Stimulated activated CD8-positive, alpha-beta memory T cell treated with anti-CD3 and anti-CD28 coated beads, Interleukin-12 subunit alpha, Interleukin-12 subunit beta, amount 100 ng/mL, for 24 hours (primary cell): Measurements from ENCODE around the gene OSBPL5.

ENCODE experiments used
- DNase-seq: peaks from one replicate; pipeline ENCODE4 v3.0.0-alpha.2; 2020; ENCODE audit errors: extremely low read depth

OSBPL5 gene

DNA sequence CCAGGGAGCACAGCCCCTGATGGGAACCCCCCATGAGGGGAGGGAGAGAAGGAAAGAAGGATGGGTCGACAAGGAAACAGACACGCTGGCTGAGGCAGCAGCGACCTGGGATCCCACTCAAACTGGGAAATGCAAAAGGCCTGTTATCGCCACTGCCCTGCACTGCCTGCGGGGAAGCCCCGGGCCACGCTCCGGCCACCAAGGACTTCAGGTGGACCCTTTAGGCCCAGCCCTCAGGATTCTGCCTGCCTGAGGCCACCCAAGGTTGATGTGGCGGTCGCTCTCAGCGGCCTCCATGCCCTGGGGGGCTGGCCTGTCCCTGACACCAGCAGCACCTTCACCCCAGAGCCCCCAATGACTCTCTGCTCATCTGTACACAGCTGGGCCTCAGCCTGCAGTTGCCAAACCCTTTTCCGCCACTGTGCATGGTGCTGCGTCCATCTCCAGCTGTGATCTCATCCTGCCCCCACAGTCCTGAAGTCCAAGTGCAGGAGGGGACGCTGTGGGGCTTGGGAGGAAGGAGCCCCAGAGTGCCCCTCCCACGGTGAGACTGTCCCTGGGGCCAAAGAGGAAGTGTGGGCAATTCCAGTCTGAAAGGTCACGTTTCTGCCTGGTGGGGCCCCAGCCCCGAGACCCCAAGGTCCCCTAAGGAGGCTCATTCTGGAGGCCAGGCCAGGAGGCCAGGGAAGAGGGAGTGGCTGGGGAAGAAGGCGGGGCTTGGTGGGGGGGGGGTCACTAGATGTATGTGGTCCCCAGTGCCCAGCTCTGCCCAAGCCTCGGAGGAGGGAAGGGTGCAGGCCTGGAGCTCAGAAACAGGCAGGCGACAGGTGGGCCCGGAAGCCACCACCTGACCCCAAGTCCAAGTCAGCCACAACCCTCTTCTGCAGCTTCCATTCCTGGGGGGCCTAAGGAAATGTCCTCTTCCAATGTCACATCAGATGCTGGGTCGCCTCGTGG lies 31.6 kb downstream of the OSBPL5 start:
- no peak for DNase-seq

DNA sequence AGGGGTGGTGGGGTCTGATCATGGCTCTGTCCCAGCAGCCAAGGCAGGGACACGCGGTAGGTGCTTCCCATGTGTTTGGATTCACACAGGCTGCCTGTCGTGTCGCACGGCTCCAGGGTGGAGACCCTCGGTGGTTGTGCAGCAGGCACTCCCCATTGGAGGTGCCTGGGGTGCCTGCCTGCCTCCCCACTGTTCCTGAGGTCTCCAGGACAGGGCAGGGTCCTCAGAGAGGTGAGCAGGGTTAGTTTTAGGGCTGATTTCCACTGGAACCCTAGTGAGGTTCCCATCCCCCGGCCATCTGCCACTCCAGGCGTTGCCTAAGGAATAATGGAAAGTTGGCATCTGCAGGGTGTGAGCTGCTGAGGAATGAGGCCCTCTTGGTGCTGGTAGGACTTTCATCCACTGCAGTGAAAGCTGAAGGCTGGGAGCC lies 32.3 kb downstream of the OSBPL5 start:
- no peak for DNase-seq

DNA sequence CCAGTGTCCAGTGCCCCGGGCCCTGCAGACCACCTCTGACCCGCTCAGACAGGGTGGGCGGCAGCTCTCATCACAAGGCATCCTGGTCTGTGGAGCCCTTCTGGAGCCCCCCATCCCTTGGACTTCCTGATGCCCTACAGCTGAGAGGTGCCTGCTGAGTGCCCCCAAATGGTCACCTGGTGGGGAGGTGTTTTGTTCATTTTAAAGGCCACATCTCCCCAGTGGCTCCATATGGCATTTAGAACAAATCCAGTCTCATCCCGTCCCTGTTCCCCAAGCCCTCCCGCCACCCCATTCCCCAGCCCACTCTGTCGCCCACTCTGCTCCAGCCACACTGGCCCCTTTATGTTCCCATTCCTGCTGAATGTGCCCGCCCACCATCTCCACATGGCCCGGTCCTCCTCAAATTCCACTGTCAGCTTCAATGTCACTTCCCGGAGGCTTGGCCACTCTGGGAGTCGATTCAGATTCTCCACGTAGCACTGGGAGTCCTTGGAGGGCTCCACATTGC lies 32.8 kb downstream of the OSBPL5 start:
- no peak for DNase-seq

DNA sequence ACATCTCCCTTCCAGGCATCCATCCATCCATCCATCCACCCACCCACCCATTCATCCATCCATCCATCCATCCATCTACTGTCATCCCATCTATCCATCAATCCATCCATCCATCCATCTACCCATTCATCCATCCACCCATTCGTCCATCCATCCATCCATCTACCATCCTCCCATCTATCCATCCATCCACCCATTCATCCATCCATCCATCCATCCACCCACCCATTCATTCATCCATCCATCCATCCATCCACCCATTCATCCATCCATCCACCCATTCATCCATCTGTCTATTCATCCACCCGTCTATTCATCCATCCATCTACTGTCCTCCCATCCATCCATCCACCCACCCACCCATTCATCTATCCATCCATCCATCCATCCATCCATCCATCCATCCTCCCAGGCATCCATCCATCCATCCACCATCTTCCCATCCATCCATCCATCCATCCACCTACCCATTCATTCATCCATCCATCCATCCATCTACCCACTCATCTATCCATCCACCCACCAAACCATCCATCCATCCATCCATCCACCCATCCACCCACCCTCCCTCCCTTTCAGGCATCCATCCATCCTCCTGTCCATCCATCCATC lies 33.7 kb downstream of the OSBPL5 start:
- no peak for DNase-seq

DNA sequence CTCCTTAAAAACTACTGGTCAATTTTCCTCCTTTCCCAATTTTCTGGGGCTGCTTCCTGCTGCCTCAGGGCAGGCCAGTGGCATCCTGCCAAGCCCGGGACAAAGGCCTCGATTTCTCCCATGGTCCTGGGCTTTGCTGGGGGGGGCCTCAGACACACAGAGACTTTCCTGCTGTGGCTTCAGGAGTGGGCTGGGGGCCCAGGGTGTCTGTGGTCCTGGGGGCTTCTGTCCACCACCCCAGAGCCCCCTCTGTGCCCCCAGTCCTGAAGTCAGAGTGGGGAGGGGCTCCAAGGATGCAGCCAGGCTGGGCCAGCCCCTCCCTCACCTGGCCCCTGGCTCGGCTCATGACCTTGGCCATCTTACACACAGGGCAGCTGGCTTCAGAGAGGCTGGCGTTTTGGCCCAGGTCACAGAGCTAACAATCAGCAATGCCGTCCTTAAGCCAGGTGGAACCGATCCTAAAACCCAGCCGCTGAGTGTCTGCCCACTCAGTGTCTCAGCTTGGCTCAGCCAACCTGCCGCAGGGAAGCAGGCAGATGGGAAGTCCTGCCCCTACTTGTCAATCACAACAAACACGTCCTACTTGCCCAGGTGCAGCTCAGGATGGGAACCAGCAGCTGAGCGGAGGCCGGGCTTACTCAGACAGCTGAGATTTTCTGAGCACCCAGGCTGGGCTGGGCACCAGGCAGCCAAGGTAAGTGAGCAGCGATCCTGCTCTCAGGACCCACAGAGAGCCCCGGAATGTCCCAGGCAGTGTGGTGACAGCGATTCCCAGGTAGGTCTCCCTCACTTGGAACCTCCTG lies 34.6 kb downstream of the OSBPL5 start:
- DNase-seq: no peak

DNA sequence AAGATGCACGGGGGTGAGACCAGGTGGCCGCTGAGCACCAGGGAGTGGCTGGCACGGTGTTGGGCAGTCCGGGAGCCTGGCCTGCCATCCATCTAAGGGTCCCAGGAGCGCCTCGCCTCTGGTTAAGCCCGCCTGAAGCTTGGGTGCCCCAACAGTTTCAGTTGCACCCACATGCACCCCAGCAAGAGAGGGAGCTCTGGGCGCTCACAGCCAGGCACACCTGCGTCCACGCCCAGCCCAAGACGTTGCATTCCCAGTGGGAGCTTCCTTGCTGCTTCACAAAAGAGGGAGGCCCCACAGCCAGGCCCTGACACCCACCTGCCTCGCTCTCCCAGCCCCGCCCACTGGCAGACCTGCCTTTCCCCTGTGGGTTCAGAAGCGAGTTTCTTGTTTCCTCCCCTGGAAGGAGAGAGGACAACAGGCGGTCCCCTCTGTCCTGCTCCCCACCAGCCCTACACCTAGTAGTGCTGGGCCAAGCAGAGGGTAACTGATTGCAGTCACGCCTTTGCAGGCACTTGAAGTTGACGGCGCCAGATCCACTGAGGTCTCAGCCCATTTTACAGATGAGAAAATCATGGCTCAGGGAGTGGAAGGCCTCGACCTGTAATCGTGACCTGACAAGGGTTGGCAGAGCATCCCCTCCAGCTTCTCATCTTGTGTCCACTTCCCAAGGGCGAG lies 35.4 kb downstream of the OSBPL5 start:
- no peak for DNase-seq

DNA sequence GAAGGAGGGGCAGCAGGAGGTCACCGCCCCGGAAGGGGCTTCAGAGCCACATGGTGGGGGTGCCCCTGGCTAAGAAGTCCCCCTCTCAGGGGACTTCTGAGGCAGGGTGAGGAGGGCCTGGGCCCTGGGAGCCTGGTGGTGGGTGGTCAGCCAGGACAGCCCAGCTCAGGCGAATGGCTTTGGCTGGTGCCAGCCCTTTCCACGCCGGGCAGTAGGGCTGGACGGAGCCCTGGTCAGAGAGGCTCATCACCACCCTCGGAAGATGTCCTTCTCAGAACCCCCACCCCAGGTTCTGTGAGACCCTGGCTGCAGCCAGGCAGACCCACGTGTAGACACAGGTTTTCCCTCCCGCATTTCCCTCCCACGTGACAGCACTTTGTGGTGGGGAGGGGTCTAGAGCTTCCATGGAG lies 35.9 kb downstream of the OSBPL5 start:
- no peak for DNase-seq

DNA sequence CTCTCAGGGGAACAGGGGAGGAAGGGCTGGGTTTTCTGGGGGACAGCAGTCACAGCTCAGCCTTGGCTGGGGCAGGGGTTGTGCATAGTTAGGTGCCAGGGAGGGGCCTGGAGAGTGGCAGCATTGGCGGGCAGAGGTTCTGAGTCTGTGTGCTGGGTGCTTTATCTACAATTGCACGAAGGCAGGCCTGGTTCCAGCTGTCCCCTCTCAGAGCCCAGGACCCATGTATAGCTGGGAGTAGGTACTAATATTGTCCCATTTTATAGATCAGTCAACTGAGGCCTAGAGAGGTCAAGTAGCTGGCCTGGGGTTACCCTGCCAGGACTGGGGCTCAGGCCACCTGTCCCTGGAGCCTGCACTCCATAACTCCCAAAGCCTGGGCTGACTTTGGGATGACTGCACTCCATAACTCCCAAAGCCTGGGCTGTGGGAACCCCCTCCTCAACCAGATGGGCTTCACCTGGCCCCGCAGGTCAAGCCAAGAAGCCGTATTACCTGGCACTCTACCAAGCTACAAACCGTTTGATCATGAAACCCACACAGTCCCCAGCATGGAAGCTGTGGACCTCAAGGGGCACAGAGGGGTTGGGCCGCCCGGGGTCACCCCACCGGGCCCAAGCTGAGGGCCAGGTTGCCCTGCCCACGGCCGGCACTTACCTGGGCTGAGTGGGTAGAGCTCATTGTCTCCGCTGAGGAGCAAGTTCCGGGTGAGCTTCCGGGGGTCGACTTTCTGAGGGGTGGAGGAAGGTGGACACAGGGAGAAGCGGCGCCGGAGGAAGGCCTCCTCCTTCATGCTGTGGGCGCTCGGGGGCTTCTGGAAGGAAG lies 36.5 kb downstream of the OSBPL5 start:
- DNase-seq: no peak

DNA sequence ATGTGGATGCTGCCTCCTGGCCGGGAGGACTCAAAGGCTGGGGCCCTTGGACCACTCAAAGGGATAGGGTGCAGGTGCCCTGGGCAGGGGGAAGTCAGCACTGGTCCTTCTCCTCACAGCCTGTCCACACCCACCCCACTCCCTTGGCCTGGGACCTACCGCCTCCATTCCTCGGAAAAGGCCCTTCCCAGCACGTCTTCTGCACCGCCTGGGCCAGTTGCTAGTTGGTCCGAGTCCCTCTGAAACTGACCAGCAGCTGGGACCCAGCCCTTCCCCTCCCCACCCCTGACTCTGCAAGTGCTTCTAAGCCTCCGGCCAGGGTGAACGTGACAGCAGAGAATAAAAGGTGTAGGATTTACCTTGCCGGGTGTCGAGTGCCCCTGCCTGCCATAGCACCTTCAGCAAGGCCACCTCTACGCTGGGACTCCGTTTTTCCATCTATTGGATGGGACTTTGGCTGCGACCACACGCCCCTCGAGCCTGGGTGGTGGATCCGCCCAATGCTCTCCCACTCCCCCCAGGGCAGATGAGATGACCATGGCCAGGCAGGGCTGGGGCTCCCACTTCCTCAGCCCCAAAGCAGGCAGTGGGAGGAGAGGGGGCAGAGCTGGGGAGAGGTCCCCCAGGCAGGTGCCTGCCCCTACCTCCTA lies 37.3 kb downstream of the OSBPL5 start:
- DNase-seq: no peak

DNA sequence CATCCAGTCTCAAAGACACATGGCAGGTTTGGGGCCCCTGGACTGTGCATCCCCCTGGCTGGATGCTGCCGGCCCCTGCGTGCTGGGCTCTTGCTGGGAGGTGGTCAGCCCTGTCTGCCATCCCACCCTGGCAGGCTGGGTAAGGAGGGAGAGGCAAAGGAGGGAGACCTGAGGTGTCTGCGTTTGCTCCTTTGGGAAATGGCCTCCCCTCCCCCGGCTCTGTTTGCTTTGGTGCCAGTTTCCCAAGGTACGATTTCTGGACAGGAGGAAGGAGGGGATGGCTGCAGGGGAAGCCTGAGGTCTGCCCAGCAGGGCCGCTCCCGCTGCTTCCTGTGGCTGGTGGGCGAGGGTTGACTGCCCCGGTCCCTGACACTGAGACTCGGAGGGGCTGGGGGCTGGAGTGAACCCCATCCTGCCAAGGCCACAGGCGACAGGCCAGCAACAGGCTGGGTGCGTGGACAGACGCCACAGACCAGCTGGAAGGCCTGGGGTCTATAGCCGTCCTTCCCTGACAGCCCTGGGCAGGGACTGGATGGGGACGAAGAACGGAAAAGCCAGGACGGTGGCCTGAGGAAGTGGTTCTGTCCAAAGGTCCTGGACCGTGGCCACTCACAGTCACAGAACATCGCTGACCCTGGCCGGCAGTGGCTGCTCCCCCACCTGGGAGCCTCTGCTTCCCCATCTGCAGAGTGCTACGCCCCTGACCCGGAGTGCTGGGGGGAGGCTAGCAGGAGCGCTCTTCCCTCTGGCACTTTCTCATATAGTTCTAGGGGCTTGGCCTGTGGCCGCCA lies 38.0 kb downstream of the OSBPL5 start:
- DNase-seq: no peak

DNA sequence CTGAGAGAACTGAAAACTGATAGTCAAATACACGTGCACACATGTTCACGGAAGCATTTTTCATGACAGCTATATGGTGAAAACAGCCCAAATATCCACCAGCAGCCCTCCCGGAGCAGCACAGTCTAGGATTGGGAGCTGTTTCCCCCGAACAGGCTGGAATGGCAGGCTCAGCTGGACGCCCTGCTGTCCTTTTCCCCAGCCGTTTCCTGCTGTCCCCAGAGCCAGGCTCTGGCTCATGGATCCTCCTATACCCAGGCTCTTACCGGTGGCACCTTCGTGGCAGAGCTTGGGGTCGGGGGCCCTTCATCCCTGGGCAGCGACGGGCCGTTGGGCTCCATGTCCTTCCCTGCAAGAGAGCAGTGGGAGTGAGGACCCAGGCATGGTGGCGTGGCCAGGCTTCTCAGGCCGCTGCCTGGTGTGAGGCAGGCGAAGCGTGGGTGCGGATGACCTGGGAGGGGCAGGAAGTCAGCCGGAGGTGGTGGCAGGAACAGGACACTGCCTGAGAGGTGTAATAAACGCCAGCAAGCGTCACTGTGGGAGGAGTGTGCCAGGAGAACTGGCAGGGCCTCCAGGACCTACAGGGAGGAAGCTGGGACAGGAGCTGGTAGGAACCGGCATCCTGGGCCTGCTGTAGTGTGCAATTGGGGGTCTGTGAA lies 38.8 kb downstream of the OSBPL5 start:
- DNase-seq: no peak

DNA sequence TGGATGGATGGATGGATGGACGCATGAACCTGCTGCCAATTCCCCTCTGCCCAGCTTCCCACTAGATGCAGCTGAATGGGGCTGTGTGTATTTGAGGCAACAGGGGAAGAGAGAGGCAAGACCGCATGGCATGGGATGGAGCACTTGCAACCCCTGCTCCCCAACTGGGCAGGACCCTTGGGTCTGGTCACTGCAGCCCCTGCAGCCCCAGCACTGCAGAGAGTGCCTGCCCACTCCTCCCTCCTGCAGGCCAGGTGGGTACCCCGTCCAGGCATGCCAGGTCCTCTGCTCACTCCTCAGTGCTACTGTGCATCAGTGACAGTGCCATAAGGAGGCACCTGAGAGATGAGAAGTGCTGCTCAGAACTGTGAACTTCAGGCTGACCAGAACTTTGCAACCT lies 40.3 kb downstream of the OSBPL5 start:
- no peak for DNase-seq

DNA sequence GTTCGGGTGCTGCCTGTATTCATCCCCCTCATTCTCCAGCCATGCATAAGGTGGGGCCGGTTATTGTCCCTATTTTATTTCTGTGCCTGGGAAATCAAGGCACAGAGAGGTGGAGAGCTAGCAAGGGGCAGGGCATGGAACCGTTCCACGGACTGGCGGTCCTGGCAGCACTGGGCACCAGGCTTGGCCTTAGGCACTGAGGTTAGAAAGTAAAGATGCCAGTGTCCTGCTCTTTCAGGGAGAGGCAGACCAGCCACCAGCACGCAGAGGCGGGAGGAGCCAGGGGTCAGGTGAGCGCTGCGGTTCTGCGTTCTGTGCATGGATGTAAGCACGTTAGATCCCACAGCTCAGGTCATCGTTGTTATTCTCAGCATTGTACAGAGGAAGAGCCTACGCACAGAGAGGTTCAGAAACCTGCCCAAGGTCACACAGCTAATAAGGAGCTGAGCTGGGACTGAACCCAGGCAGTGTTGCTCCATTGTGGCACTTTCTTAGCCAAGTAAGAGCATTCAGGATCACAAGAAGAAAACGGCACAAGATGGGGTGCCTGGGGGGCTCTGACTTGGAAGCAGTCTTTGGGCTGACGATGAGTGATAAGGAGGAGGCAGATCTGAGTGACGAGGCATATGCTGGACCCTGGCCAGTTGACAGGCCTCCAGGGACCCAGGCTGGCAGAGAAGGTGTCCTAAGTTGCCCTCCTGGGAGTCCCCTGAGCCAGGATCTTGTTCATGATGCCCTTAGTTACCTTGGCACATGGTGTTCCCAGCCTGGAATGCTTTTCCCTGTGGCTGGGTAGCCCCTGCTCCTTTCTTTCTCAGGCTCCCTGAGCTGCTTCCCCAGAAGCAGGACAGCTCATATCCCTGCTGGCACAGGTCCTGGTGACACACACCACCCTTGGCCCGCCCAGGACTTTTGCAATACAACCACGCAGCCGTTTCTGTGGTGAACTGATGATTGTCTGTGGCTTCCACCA lies 41.1 kb downstream of the OSBPL5 start:
- no peak for DNase-seq

DNA sequence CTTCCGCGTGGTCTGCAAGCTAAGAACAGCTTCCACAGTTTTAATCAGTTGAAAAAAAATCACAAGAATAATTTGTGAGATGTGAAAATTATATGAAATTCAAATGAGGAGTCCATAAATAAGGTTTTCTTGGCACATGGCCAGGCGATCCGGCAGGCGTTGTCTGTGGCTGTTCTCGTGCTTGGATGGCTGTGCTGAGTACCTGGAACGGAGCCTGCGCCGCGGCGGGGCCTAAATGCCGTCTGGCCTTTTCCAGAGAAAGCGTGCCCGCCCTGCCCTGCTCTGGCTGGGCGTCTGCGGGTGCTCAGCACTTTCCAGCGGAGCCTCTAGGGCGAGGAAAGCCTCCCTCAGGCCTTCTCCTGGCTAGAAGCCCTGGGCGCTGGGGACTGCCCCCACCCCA lies 41.8 kb downstream of the OSBPL5 start:
- no peak for DNase-seq

DNA sequence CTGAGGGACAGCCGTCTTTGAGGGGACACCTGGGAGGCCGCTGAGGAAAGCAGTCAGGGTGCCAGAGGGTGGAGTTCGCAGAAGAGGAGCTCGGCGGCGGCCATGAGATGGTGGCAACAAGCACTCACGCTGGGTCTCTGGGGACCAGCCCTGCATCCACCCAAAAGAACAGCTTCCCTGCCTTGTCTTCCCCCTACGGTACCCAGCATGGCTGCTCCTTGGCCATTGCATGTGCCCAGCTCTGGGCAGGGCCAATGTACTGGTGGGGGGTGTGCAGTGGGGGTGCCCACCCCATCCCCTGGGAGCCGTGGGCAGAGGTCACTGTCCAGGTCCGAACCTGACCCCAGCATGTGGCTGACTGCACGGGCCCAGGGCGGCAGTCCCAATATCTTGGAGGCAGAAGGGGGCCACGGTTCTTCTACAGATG lies 42.3 kb downstream of the OSBPL5 start:
- no peak for DNase-seq

DNA sequence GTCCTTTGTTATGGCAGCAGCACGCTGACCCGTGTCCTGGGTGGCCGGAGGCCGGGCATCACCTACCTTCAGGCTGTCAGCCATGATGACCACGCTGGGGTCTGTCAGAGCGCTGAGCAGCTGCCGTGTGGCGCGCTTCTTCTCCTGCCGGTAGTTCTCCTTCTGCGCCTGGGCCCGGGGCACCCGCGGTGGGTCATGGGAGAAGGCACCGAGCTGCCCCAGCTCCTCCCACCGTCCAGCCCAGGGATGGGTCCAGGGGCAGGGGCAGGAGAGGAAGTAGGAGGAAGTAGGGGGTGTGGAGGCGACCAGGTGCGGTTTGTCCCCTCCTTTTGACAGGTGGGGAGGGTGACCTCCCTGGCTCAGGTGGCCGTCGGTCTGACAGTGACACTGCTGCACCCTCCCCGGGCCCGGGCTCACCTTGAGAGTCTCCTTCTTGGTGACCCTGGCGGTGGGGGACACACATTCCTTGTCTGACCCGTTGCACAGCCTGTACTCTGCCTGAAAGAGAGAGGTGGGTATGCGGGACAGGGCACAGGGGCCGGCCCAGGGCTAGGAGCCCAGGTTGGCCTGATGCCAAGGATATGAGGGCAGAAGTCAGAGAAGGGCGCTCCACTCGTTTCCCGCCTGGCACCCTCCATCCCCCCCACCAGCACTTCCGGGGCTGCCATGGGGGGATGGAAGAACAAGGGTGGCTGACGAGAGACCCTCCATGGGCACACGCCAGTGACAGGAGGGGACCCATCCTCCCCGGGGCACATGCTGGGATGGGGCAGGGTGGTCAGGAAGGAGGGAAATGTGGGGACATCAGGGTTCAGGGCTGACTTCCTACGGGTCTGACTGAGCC lies 43.0 kb downstream of the OSBPL5 start:
- no peak for DNase-seq

DNA sequence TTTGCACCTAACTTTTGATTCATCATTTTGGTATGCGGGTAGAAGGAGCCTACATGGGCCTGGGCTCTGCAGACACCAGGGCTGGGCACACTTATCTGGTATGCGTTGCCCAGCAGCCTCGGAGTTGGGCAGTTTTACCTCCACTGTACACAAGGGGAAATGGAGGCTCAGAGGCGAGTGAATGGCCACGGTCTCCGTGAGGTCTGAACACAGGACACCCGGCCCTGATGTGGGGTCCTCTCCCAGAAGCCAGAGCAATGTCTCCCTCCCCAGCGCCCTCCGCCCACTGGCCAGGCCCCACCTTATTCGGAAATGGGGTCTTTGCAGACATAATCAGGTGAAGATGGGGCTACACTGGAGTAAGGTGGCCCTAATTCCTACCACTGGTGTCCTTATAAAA lies 43.7 kb downstream of the OSBPL5 start:
- DNase-seq: no peak
